SK-N-SH (cell line): ENCODE measurements around the gene SLC15A1.

ENCODE experiments used
- CHD2 ChIP-seq: fragments of 150-350 bp; IDR thresholded peaks from 2 replicates; pipeline ENCODE4 v1.6.1; 2018; ENCODE audit warnings: low read length; ENCODE audit not compliant: partially characterized antibody
- CTCF ChIP-seq: fragments of 200-600 bp; sonication (generic); IDR thresholded peaks from 2 replicates; pipeline ENCODE4 v1.6.1; 2017; ENCODE audit warnings: antibody characterized with exemption, mild to moderate bottlenecking, moderate library complexity
- FOXM1 ChIP-seq: IDR thresholded peaks from 2 replicates; pipeline ENCODE4 v1.4.0; 2012; ENCODE audit warnings: low read depth, mild to moderate bottlenecking
- GATA2 ChIP-seq: sonication (generic); formaldehyde crosslinking; IDR thresholded peaks from 2 replicates; pipeline ENCODE4 v1.5.0; 2020; ENCODE audit warnings: mild to moderate bottlenecking, missing genetic modification reagents
- MAX ChIP-seq: IDR thresholded peaks from 2 replicates; pipeline ENCODE4 v1.4.0; 2012; ENCODE audit warnings: low read depth
- PBX3 ChIP-seq: IDR thresholded peaks from 2 replicates; pipeline ENCODE4; 2012
- POLR2AphosphoS5 ChIP-seq: IDR thresholded peaks from 2 replicates; pipeline ENCODE4 v1.6.1; 2012; ENCODE audit warnings: low read depth, low read length
- RAD21 ChIP-seq: IDR thresholded peaks from 2 replicates; pipeline ENCODE4 v1.6.1; 2012; ENCODE audit warnings: mild to moderate bottlenecking, low read length
- REST ChIP-seq: IDR thresholded peaks from 2 replicates; pipeline ENCODE4 v1.6.1; 2012; ENCODE audit warnings: mild to moderate bottlenecking, low read depth, low read length, moderate library complexity
- TAF1 ChIP-seq: IDR thresholded peaks from 2 replicates; pipeline ENCODE4 v1.6.1; 2012; ENCODE audit warnings: low read depth, mild to moderate bottlenecking, low read length, moderate library complexity, borderline replicate concordance
- USF1 ChIP-seq: IDR thresholded peaks from 2 replicates; pipeline ENCODE4 v1.4.0; 2012; ENCODE audit warnings: low read depth, borderline replicate concordance
- USF2 ChIP-seq: fragments of 150-350 bp; IDR thresholded peaks from 2 replicates; pipeline ENCODE4 v1.6.1; 2017; ENCODE audit warnings: antibody characterized with exemption, low read length, low read depth, borderline replicate concordance
- YY1 ChIP-seq: IDR thresholded peaks from 2 replicates; pipeline ENCODE4 v1.4.0; 2012; ENCODE audit warnings: low read depth, mild to moderate bottlenecking

- TF ChIP-seq CTCF (no peak), REST (no peak), RAD21 (no peak), TAF1 (no peak), MAX (no peak), POLR2AphosphoS5 (no peak), FOXM1 (no peak), GATA2 (CRISPR knock-in tag) (no peak), USF1 (no peak), PBX3 (no peak), USF2 (no peak), YY1 (no peak), CHD2 (no peak)
Measured at GRCh38 chr13:98751861-98752466, 508 bp downstream of the SLC15A1 start.
